GM21619 (cell line): ENCODE measurements around the gene FN1.

Experiments used
- ATAC-seq: cut with Tn5 transposase; IDR thresholded peaks from one replicate; pipeline ENCODE4 v1.9.1; 2021; ENCODE audit not compliant: unreplicated experiment

FN1 gene

GRCh38 chr2:215435870-215436704 is at the start of gene FN1:
FN1 (minus strand) TSS chr2:215436068; CDS start chr2:215435802, 266 bp downstream.
- ATAC-seq, result peak; percentile 78

DNA sequence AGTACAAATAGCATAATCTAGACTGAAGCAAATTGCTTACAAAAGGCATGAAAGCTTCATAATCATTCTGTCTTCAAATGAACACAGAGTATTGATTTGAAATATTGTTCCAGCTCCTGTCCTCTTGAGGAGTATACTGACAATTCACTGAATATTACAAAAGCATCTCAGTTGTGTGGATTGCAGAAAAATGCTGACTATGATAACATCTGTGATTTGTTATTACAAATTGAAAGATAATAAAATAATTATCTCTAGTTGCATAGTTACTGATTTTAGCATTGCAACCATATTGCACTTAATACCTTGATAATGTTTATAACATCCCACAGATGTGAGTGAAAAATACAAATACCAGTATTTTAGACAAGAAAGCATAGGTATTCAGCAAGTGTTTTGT is 49.2 kb upstream of the FN1 start:
- no peak for ATAC-seq

- ATAC-seq, result no peak
Observed at GRCh38 chr2:215484570-215484969, 48.7 kb upstream of the FN1 start.

- ATAC-seq, result no peak
Observed at GRCh38 chr2:215483431-215483830, 47.6 kb upstream of the FN1 start.

DNA sequence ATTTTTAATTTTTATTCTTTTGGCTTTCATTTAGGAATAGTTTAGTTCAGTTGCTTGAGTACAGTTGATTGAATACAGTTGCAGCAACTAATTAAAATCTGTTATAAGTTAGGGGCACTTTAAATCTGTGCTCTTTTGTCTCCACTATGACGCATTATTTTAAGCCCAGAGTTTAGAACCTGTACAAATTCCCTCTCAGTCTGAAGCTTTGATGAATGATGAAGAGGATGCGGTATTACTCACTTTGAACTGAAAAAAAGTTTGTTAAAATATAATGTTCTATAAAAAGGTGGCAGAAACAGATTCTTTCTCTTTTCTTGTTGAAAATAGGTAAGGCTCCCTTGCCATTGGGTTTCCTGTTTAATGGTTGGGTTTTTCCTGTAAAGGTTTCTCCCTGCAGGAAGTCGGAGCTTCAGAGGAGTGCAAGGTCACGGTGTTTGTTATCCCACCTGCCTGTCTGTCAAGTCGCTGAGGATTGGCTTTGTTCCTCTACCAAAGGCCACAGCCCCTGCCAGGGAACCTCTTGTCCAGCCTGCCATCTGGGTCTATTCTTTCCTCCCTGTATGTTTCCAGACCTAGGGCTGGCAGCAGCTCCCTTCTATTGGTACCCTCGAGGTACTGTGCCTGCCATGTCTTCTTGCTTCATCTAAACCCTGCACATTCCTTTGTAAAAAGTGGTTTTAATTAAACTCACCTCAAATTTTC is 43.8 kb upstream of the FN1 start:
- no peak for ATAC-seq

DNA sequence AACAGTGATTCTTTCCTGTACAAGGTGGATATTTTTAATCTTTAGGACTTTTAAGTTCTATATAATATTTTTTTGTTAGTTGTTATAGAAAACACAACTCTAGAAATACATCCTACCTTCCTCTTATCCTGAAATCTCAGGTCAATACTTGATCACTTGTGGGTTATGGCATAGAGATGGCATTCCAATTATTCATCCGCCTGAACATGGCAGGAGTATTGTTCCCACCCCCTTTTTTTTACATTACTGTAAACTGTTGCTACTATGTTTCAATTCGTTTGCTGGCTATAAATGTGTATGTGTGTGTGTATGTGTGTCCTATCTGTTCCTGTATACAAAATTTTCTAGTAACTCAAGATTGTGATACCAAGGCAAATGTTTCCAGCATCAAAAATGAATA is 43.3 kb upstream of the FN1 start:
- ATAC-seq, result no peak

DNA sequence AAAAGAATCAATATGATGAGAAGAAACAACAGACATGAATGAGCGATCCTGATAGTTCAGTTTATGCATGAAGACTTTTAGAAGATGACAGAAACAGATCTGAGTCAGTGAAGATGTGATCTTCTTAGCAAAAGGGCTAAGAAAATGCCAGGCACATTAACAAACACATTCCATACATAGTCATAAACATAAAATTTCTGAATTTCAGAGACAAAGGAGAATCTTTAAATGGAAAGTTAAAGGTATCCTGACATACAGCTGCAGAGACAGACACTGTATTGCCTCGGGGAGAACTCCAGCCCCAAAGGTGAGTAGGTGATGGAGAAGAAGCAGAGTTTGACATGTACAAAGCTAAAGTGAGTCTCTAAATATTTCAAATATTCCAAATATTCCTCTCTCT is 40.6 kb upstream of the FN1 start:
- ATAC-seq, result no peak

- no peak for ATAC-seq
Observed at GRCh38 chr2:215466097-215466909, 30.4 kb upstream of the FN1 start.

DNA sequence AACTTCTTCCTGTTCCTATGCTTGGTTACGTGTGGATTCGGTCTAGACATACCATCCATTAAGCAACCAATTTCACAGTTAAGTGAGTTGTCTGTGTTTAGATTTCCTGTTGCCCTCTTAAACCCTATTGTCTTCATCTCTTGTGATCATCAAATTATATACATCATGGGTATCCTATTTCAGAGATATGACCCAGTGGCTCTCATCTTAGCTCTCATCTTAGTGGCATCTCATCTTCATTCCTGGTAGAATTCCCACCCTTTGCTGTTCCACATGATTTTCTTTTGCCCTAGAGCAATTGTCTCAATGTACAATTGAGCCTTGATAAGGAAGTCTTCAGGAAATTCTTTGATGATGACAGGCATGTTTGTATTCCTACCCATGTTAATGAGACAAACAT is 29.4 kb upstream of the FN1 start:
- ATAC-seq, result no peak

GRCh38 chr2:215461836-215462532 is 26.1 kb upstream of the FN1 start:
- no peak for ATAC-seq

DNA sequence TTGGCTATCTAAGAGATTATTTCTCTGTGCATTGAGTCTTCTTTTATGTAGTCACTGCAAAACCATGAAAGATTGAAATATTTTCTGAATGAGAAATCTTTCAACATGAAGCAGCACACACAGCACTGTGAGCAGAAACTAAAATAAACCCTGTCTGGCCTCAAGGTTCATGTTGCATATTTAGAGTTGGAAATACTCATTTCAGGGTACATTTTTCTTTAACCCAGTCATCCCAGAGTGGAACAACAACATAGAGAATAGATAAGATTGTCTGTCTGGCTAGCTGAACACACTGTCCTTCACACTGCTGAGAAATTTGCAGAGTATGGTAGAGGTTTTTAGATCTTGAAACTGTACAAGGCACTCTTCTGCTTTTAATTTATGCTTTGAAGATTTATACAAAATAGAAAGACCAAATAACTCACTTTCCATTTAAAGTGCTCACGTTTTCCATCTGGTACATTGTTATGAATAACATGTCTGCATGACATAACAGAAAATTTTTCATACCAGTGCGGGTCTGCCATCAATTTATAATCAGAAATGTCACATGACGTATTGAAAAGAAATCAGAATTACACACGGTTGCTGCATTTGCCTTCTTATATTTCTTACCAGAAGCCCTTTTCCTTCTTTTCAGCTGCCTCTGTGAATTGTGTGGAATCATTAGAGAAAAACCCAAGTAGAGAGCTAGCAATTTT is 25.0 kb upstream of the FN1 start:
- ATAC-seq, result no peak

GRCh38 chr2:215455958-215456357 is 20.1 kb upstream of the FN1 start:
- no peak for ATAC-seq

GRCh38 chr2:215454519-215455246 is 18.8 kb upstream of the FN1 start:
- ATAC-seq, result peak; percentile 62

- ATAC-seq, result no peak
Observed at GRCh38 chr2:215452725-215453124, 16.9 kb upstream of the FN1 start.

- ATAC-seq, result no peak
Observed at GRCh38 chr2:215451012-215451756, 15.3 kb upstream of the FN1 start.

DNA sequence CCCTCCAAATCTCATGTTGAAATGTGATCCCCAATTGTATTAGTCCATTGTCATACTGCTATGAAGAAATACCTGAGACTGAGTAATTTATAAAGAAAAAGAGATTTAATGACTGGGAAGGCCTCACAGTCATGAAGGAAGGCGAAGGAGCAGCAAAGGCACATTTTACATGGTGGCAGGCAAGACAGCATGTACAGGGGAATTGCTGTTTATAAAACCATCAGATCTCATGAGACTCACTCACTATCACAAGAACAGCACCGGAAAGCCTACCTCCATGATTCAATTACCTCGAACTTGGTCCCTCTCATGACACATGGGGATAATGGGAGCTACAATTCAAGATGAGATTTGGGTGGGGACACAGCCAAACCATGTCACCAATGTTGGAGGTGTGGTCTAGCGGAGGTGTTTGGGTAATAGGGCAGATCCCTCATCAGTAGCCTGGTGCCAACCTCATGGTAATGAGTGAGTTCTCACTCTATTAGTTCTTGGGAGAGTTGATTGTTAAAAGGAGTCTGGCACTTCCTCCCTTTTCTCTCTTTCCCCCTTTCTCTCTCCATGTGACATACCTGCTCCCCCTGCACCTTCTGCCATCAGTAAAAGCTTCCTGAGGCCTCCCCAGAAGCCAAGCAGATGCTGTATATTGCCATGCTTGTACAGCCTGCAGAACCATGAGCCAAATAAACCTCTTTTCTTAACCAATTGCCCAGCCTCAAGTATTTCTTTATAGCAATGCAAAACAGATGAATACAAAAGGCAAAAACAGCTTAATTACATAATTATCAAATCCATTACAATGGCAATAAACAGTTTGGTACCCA is 14.5 kb upstream of the FN1 start:
- ATAC-seq, result no peak

DNA sequence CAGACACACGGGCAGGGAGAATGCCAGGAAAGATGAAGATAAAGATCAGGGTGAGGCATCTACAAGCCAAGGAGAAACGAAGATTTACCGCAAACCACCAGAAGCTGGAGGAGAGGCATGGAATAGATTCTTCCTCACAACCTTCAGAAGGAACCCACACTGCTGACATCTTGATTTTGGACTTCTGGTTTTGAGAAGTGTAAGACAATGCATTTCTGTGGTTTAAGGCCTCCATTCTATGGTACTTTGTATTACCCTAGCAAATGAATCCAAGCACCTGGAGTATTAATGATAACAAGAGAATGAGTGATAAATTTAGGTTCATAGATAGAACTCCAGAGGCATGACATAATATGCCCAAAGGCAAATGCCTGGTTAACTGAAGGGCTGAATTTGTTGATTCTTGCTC is 11.8 kb upstream of the FN1 start:
- no peak for ATAC-seq

- no peak for ATAC-seq
Observed at GRCh38 chr2:215447056-215447455, 11.2 kb upstream of the FN1 start.
